Mononuclear cell (primary cell): ENCODE data around the gene ABI1. TPM values are rescaled to one million over a fixed set of nuclear protein-coding genes. Genes with fewer than 3 reads are reported as not detected.
A peak's percentile ranks its signal among the peaks of the same experiment; 100 is the strongest.
"Not testable (repeated sequence)": the region's sequence is repeated elsewhere in the genome, so short reads cannot be mapped to it uniquely, and the experiment has no call there.

Experiments
- H3K27me3 ChIP-seq: 2 replicates; pipeline ENCODE4 v1.6.0; 2011; ENCODE audit warnings: low read length, control low read depth; ENCODE audit not compliant: insufficient read depth
- H3K4me1 ChIP-seq: 2 replicates; pipeline ENCODE4 v1.5.1; 2011; ENCODE audit warnings: mild to moderate bottlenecking, low read length, control low read depth; ENCODE audit not compliant: insufficient read depth
- H3K4me3 ChIP-seq: 2 replicates; pipeline ENCODE4 v1.5.1; 2011; ENCODE audit warnings: mild to moderate bottlenecking, low read length, moderate library complexity
- H3K9me3 ChIP-seq: 2 replicates; pipeline ENCODE4 v1.5.1; 2011; ENCODE audit warnings: low read depth, mild to moderate bottlenecking, control low read depth, low read length
- total RNA-seq: library from RNA; depleted of rRNA; stranded (reverse); fragments of >200 nt; gene quantifications from one replicate; pipeline ENCODE4 v1.2.3, GENCODE V29; 2012

The ABI1 gene
- total RNA-seq, 1 donor = 100 TPM

DNA sequence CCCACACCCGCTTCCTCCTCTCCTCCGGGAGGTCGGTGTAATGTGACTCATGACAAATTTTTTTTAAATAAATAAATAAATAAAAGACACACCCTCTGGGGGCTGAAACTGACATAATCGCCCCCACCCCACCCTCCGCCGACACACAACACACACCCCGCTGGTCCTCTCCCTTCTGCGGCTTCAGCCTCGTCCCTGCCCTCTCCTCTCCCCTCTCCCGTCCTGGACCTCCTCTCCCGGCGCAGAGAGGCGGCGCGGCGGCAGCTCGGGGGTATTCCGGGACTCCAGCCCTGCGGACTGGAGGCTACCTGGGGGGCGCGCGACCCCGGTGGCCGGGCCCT lies 686 bp downstream of the ABI1 start:
- no peaks in the 10 kb centered on the region for H3K9me3 ChIP-seq
- peaks cover 59% of the 10 kb centered on the region for H3K4me1 ChIP-seq
- no peaks in the 10 kb centered on the region for H3K27me3 ChIP-seq
- peak overlapping the region; percentile 99 for H3K4me3 ChIP-seq

DNA sequence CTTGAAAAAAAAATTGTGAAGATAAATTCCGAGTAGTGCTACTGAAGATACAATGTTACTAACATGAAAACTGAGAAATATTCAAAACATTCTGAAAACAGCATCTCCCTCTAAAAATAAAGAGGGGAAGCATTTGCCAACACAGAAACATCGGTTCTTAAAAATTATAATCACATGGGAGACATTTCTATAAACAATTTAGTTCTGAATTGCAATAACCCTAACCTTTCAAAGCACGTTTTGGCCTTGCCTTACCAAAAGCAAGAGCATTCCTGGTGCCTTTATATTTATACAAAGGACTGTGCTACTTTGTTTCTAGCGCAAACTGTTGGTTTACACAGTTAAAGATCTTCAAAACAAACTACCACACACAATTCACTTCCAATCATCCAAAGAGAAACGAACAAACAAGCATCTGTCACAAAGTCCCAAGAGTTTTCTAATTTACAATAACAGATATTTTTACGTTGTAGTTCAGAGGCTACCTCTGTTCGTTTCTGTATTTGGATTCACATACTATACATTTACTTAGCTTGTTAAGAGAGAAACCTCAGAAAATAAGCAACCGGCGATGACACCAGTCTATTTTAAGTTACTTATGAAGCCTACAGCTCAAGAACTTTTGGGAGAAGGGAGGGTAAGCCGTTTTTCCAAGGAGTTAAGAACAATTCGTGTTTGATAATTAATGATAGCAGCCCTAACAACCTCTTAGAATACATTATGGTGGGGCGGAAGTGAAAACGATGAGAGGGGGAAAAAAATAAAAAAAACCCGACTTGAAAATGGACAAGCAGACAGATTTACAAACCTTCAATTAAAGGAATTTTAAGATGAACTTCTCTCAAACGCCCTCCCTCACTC lies 1.3 kb downstream of the ABI1 start:
- H3K4me1 ChIP-seq = peaks cover 65% of the 10 kb centered on the region
- H3K9me3 ChIP-seq = no peaks in the 10 kb centered on the region
- no peaks in the 10 kb centered on the region for H3K27me3 ChIP-seq
- peak overlapping the region; percentile 99 for H3K4me3 ChIP-seq

GRCh38 chr10:26858707-26859034 lies 2.1 kb downstream of the ABI1 start:
- no peaks in the 10 kb centered on the region for H3K9me3 ChIP-seq
- peaks cover 63% of the 10 kb centered on the region for H3K4me1 ChIP-seq
- no peaks in the 10 kb centered on the region for H3K27me3 ChIP-seq
- H3K4me3 ChIP-seq = no peak overlapping the region

GRCh38 chr10:26857991-26858706 lies 2.6 kb downstream of the ABI1 start:
- H3K4me1 ChIP-seq = peaks cover 59% of the 10 kb centered on the region
- H3K4me3 ChIP-seq = no peak overlapping the region
- no peaks in the 10 kb centered on the region for H3K9me3 ChIP-seq
- H3K27me3 ChIP-seq = no peaks in the 10 kb centered on the region

DNA sequence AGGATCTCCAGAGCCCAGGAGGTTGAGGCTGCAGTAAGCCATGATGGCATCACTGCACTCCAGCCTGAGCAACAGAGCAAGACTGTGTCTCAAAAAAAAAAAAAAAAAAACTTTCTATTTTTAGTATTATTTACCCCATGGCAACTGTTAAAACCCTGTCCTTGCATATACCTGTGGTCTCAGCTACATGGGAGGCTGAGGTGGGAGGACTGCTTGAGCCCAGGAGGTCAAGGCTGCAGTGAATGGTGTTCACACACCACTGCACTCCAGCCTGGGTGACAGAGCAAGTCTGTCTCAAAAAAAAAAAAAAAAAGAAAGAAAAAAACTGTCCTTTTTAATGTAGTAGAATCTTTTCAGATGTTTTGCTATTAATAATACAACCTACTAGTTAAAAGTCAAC lies 3.2 kb downstream of the ABI1 start:
- H3K4me1 ChIP-seq = peaks cover 59% of the 10 kb centered on the region
- not testable (repeated sequence) for H3K9me3 ChIP-seq, H3K27me3 ChIP-seq, H3K4me3 ChIP-seq

GRCh38 chr10:26855186-26855585 lies 5.6 kb downstream of the ABI1 start:
- Histone ChIP-seq H3K27me3 (no peaks in the 10 kb centered on the region), H3K9me3 (no peaks in the 10 kb centered on the region), H3K4me1 (peaks cover 70% of the 10 kb centered on the region), H3K4me3 (no peak overlapping the region)

GRCh38 chr10:26854524-26854923 lies 6.2 kb downstream of the ABI1 start:
- Histone ChIP-seq H3K4me3 (no peak overlapping the region), H3K9me3 (no peaks in the 10 kb centered on the region), H3K4me1 (peaks cover 71% of the 10 kb centered on the region)

GRCh38 chr10:26844396-26844975 lies 16.3 kb downstream of the ABI1 start:
- Histone ChIP-seq H3K4me3 (no peak overlapping the region), H3K27me3 (no peaks in the 10 kb centered on the region), H3K9me3 (no peaks in the 10 kb centered on the region), H3K4me1 (peaks cover 37% of the 10 kb centered on the region)

More at GRCh38 chr10:26854524-26854923, 6.2 kb downstream of the ABI1 start:
- no peaks in the 10 kb centered on the region for H3K27me3 ChIP-seq

GRCh38 chr10:26843736-26844135 lies 17.0 kb downstream of the ABI1 start:
- peaks cover 45% of the 10 kb centered on the region for H3K4me1 ChIP-seq

GRCh38 chr10:26841733-26842317 lies 18.9 kb downstream of the ABI1 start:
- no peak overlapping the region for H3K4me3 ChIP-seq
- no peaks in the 10 kb centered on the region for H3K27me3 ChIP-seq
- H3K9me3 ChIP-seq = no peaks in the 10 kb centered on the region
- peaks cover 62% of the 10 kb centered on the region for H3K4me1 ChIP-seq

More at GRCh38 chr10:26843736-26844135, 17.0 kb downstream of the ABI1 start:
- no peaks in the 10 kb centered on the region for H3K9me3 ChIP-seq
- no peak overlapping the region for H3K4me3 ChIP-seq
- H3K27me3 ChIP-seq = no peaks in the 10 kb centered on the region

- Histone ChIP-seq H3K27me3 (no peaks in the 10 kb centered on the region), H3K4me3 (no peak overlapping the region), H3K9me3 (no peaks in the 10 kb centered on the region), H3K4me1 (peaks cover 55% of the 10 kb centered on the region)
These were observed 19.6 kb downstream of the ABI1 start for GRCh38 chr10:26840938-26841732.

- no peak overlapping the region for H3K4me3 ChIP-seq
- peaks cover 54% of the 10 kb centered on the region for H3K4me1 ChIP-seq
- H3K9me3 ChIP-seq = no peaks in the 10 kb centered on the region
- H3K27me3 ChIP-seq = no peaks in the 10 kb centered on the region
These were observed 20.7 kb downstream of the ABI1 start for GRCh38 chr10:26839966-26840627.

DNA sequence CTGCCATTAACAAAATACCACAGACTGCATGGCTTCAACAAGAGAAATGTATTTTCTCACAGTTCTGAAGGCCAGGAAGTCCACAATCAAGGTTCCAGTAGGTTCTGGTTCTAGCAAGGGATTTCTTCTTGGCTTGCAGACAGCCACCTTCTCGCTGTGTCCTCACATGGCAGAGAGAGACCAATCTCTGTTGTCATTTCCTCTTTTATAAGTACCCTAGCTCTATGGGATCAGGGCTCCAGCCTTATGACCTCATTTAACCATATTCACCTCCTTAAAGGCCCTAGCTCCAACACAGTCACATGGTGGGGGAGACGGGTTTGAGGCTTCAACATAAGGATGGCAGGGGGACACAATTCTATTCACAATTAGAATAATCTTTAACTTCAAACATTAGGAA lies 23.6 kb downstream of the ABI1 start:
- H3K9me3 ChIP-seq = no peaks in the 10 kb centered on the region
- H3K4me3 ChIP-seq = no peak overlapping the region
- H3K27me3 ChIP-seq = no peaks in the 10 kb centered on the region
- peaks cover 48% of the 10 kb centered on the region for H3K4me1 ChIP-seq

- Histone ChIP-seq H3K4me3 (no peak overlapping the region), H3K9me3 (no peaks in the 10 kb centered on the region), H3K27me3 (no peaks in the 10 kb centered on the region)
These were observed 25.7 kb downstream of the ABI1 start for GRCh38 chr10:26835025-26835424.

More at GRCh38 chr10:26835025-26835424, 25.7 kb downstream of the ABI1 start:
- H3K4me1 ChIP-seq = peaks cover 50% of the 10 kb centered on the region
